Activated CD4-positive, CD25-positive, alpha-beta regulatory T cell (primary cell): ENCODE data around the gene PTCSC3.
"Not testable (repeated sequence)": the region's sequence is repeated elsewhere in the genome, so short reads cannot be mapped to it uniquely, and the experiment has no call there.

Source experiments
- DNase-seq, 4 experiments: peaks; one replicate each; lab custom pipeline; 2025; lab: John Stamatoyannopoulos, UW

PTCSC3 gene

DNA sequence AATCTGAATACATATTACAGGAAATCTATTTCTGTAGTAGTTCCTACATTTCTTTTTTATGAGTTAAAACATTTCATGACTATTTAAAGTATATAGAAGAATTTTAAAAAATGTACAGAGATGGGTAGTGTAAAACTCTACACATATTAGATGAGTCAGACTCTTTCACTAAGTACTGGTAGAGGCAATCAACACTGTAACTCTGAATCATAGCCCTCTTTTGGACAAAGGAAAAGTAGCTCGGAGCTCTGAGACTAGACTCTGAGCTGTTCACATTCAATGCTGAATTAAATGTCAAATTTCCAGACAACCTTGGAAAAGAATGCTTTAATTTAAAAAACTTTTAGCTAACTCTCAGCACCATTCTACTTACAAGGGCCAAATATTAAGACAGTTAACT is 3.4 kb downstream of the PTCSC3 start:
- no peak for DNase-seq

DNA sequence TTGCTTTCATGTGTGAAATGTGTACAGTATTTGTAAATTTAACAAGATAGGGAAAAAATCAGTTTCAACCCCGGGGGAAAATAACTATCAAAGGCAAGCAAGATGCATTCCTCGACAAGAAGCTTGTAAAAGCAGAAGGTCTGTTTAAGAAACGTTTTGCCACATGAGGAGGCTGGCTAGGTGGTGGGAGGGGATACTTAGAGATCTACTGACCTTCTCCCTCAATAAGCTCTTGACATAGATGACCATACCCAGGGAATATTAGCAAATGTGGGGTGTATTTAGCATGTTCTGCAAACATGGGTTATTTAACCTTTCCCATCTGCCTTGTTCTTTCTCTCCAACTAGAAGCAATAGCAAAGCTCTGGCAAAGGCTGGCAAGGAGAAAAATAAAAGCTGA is 4.9 kb downstream of the PTCSC3 start:
- no peak for DNase-seq

DNA sequence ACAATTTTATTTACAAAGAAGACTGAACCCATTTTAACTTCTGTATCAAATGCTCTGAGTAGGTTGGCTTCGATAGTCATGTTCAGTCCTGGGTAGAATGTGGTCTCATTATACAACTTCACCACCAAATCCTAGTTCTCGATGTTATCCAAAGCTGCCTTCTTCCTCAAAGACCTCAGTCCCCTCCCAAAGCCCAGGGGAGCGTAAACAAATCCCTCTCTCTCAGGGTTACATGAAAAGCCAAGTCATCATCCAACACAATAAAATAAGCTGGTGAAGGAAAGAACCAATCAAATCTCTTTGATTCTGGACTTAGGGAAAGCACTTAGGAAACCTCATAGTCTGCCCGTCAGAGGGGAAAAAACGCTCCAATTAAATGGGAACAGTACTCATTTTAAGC is 9.1 kb downstream of the PTCSC3 start:
- no peak for DNase-seq

DNA sequence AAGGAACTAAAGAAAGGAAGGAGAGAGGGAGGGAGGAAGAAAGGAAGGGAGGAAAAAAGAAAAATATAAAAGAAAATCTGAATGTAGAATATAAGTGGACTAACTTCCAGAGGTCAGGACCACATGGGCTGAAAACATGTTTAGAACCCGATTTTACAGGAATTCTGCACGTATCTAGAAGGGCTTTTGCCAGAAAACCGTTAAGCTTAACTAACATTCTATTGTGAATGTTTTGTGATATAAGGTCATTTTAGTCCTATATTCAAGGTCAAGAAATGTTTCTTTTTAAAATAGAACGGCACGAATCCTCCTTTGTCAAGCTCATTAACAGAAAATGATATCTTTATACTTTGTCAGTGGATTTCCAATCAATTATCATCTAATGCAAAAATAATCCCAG is 13.1 kb downstream of the PTCSC3 start:
- no peak for DNase-seq

DNA sequence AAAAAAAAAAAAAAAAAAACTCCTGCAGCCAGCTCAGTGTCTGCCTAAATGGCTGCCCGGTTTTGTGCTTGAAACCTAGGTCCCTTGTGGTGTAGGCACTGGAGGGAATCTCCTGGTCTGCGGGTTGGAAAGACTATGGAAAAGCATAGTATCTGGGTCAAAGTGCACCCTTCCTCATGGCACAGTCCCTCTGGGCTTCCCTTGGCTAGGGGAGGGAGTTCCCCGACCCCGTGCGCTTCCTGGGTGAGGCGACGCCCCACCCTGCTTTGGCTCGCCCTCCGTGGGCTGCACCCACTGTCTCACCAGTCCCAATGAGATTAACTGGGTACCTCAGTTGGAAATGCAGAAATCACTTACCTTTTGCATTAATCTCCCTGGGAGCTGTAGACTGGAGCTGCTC is 14.3 kb downstream of the PTCSC3 start:
- no peak for DNase-seq

DNA sequence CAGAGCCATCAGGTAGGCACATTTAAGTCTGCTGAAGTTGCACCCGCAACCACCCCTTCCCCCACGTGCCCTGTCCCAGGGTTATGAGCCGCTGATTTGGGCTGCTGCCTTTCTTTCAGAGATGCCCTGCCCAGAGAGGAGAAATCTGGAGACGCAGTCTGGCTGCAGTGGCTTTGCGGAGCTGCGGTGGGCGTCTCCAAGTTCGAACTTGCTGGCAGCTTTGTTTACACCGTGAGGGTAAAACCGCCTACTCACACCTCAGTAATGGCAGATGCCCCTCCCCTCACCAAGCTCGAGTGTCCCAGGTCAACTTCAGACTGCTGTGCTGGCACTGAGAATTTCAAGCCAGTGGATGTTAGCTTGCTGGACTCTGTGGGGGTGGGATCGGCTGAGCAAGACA is 14.7 kb downstream of the PTCSC3 start:
- DNase-seq: no peak

DNA sequence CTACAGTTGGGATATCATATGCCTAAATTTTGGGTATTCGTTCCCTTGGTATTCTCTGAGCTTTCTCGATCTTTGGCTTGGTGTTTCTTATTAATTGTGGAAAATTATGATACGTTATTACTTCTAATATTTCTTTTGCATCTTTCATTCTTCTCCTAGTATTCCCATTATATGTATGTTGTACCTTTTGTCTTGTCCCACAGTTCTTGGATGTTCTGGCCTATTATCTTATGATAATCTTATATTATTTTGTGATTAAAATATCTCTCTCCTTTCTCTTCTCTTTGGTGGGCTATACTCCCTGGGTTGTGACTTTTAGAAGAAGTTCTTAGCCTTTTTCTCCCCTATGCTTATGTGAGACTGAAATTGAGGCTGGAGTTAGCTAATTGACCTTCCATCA is 25.2 kb downstream of the PTCSC3 start:
- DNase-seq: no peak

DNA sequence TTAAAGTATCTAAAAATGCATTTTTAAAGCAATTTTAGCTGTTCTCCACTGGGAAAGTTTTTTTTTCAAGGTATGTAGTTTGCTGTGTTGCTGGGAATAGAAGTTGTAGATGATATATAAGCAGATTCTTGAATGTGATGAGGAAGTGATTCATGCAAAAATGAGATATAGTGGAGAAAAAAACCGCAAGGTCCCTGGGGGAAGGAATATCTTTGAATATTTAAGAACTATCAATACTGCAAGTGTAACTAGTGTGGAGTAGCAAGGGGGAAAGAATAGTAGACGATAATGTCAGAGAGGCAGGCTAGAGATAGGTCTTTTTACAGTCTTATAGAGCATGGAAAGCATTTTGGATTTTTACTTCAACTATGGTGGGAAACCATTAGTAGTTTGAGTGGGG is 42.5 kb downstream of the PTCSC3 start:
- DNase-seq: no peak

DNA sequence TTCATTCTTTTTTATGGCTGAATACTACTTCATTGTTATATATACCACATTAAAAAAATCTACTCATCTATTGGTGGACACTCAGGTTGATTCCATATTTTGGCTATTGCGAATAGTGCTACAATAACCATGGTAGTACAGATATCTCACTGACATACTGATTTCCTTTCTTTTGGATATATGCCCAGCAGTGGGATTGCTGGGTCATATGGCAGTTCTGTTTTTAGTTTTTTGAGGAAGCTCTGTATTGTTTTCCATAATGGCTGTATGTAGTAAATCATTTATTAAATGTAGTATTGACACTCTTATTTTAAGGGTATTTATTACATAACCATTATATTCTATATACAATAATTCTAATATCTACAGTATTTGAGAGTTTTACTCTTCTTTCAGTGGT is 43.7 kb downstream of the PTCSC3 start:
- DNase-seq: no peak

DNA sequence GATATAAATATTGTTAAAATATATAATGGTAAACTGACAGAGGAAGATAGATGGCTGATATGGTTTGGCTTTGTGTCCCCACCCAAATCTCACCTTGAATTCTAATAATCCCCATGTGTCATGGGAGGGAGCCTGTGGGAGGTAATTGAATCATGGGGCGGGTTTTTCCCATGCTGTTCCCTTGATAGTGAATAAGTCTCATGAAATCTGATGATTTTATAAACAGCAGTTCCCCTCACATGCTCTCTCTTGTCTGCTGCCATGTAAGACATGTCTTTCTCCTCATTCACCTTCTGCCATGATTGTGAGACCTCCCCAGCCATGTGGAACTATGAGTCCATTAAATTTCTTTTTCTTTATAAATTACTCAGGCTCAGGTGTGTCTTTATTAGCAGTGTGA is 46.3 kb downstream of the PTCSC3 start:
- DNase-seq: no peak

DNA sequence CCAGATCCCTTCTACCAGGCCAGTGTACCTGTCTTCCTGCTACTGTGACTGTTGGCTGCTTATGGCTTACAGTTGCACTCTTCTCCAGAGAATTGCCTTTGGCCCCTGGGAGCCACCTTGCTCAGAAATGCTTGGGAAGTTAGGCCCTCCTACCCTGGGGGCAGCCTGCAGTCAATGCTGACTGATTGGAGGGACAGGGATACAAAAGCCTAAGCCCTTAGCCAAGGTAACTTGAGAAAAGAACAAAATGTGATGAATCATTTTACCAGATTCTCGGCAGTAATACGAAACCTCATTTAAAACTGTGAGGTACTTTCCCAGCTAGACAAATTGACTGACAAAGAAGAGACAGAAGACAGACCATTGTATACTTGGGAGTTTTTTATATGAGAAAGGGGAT is 47.3 kb downstream of the PTCSC3 start:
- no peak for DNase-seq

DNA sequence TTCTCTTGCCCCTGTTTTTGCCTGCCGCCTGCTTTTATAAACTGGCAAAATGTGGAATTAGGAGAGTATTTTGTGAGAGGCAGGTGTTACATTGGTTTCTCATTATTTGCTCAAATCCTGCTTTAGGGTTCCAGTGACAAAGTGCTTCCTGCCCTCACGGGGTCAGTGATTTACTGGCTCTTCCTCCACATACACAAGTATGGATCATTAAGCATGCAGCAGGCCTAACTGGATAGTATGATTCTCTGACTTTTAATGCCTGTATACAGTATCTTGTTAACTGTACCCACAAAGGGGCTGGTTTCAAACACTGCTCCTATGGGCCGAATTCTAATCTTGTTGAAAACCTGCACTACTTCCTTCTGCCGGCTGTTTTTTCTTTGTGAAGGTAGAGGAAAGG is 63.2 kb downstream of the PTCSC3 start:
- no peak for DNase-seq

DNA sequence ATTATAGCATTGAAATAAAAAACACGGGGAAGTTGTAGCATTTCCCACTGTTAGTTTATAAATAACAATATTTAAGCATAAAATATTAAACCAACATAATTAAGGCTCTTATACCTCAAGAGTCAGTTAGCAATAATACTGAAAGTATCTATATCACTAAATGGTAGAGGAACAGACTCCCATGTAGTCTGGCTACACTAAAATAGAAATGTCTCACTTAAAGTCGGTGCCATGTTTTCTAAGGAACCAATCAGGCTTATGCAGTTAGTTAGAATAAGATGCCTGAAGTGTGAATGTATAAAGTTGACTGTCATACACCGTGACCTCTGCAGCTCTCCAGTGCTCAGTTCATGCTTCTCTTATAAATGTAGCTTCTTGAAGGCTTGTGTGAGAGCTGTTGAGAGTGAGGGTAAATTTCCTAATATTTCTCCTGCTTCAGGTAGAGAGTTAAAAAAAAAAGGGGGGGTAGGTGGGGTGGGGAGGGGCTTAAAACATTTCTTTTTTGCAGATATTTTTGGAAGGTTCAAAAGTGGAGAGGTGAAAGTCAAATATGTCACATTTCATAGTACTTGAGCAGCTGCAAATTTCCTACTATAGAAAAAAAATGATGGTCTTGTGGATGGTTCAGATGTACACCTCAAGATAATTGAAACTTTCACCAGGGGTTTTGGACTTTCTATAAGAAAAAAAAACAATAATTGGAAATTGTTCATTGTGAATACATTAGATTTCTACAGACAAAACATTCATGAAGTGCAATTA is 64.5 kb downstream of the PTCSC3 start:
- DNase-seq: no peak

DNA sequence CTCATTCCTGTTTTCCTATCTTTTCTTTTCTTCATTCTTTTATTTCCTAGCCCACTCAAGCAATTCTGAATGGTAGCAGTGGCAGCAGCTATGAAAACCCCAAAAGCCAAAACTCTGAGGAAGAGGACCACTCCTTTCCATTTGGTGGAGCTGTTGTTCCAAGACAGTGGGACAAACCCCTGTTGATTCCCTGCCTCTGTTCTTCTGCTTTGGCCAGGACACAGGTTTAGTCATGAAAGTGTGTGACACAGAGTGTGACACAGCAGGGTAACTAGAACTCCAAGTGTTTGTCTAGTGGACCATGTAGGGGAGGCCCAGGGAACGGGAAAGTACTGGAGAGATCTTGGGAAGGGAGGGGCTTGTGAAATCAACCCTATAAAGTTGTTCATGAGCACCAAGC is 71.1 kb downstream of the PTCSC3 start:
- DNase-seq: no peak

DNA sequence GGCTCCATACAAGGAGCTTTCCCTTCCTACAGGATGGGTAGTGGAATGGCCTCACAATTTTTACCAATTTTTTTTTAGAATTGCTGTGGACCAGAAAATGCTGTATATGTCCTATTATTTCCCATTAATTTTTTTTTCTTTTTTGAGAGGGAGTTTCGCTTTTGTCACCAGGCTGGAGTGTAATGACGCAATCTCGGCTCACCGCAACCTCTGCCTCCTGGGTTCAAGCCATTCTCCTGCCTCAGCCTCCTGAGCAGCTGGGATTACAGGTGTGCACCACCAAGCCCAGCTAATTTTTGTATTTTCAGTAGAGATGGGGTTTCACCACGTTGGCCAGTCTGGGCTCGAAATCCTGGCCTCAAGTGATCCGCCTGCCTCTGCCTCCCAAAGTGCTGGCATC is 72.3 kb downstream of the PTCSC3 start:
- not testable (repeated sequence) for DNase-seq

DNA sequence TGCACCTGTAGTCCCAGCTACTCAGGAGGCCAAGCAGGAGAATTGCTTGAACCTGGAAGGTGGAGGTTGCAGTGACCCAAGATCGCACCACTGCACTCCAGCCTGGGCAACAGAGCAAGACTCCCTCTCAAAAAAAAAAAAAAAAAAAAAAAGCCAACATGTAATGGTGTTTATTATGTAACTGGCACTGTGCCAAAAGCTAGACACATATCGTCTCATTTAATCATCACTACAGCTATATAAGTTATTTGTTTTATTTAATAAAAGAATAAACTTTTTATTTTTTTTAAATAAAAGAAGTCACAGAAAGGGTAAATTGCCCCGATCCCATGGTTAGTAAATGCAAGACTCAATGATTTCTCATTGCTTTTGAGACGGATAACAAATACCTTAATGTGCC is 76.9 kb downstream of the PTCSC3 start:
- no peak for DNase-seq

DNA sequence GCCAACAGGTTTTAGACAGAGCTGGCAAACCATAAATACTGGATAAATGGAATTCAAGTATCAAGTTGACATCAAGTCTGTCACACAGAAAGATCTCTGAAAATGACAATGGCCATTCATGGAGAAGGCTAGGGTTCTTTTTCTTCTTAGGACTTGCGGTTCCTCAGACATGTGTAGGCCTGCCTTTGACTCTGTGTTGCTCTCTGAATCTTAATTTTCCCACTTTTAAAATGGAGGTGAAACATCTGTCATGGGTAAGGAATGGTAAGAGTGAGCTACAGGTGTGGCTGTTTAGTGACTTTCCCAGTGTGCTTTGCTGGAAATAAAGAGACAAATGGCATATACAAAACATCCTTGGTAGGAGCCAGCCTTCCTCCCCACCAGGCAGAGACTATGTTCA is 79.2 kb downstream of the PTCSC3 start:
- no peak for DNase-seq

DNA sequence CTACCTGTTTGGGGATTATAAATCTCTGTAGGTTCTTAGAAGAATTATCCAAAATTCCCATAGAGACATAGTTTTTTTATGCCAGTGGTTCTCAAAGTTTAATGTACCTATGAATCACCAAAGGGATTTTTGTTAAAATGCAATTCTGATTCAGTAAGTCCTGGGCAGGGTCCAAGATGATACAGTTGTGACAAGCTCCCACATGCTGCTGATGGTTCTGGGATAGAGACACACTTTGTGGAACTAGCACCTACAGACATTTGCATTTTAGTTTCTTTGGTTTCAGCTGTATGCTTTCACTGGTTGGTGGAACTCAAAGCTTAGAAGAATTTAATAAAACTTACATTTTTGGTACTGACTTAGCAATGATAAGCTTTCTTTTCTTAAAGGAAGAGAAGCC is 80.4 kb downstream of the PTCSC3 start:
- no peak for DNase-seq

DNA sequence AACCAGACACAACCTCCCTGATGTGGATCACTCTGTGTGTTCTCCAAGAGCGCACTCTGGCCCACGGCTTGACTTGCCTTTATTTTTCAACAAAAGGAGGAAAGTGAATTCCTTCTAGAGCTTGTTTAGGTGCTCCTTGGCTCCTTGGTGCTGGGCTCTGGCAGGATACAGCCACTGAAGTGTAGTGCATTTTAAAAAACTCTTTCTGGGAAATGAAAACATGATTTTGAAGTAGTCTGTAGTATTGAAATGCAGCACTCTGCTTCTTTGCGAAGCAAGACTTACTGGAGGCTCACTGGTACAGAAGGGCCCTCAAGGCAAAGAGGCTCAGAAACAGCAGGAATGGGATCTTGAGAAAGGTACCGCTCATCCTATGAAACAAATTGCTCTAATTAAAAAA is 81.6 kb downstream of the PTCSC3 start:
- DNase-seq: no peak

DNA sequence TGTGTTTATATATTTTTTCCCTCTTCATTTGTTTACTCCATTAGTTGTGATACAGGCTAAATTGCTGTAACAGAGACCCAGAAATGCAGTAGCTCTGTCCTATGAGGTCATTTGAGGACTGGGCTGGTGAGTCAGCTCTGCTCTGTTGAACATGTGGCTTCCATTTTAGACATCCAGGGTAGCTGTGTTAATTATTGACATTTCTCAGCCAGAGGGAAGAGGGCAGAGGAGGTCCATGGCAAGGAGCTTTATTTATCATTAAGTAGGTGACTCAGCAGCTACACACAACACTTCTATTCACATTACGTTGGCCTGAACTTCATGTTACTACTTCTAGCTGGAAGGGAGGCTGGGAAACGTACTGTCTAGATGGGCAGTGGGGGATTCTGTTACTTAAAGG is 85.4 kb downstream of the PTCSC3 start:
- DNase-seq: no peak

DNA sequence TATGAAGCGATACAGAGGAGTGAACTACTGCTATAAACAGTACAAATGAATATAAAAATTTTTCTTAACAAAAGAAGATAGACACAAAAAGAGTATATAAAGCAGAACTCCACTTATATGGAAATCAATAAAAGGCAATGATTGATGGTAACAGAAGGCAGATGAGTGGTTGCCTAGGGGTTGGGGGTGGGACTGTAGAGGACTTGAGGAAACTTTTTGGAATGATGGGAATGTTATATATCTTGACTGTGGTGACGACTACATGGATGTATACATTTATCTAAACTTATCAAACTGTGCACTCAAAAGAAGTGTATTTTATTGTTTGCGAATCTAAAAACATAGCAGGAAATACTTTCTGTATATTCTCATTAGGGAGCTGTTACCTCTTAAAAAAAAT is 89.1 kb downstream of the PTCSC3 start:
- no peak for DNase-seq

DNA sequence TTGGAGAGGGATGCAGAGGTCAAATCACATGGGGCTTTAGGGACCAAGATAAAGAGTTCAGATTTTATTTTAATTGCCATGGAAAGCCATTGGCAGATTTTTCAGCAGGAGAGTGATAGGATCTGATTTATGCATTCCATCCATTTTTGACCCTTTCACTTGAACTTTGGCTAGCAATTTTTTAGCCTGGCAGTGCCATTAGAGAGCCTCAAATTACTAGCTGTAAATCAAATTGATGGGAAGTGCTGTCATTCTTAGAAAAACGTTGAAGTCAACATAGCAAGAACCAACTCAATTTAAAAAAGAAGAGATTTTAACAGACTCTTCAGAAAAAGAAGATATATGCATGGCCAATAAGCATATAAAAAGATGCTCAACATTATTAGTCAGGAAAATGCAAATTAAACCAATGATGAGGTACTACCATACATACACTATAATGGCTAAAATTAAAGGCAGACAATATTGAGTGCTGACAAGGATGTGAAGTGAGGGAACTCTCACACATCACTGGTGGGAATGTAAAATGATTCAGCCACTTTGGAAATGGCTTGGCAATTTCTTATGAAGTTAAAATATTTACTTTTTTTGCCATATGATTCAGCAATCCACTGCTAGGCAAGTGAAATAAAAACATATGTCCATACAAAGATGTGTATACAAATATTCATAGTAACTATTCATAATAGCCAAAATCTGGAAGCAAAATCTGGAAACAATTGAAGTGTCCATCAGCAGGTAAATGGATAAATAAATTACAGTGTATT is 89.7 kb downstream of the PTCSC3 start:
- no peak for DNase-seq

DNA sequence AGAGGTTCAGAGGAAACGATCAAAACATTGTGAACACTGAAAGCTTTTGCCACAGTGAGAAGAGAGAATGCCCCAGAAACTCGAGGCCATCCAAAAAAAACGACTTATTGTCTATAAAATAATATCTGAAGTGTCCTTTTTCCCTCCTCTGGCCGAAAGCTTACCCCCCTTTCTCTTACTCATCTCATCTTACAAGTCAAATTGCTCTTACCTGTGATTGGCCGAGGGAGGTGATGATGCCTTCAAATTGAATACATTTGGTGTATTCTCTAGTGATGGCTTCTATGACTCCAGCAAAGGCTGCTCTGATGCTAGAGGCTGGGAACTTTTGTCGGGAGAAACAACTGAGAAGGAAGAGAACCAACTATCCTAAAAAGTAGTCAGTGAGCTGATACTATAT is 90.7 kb downstream of the PTCSC3 start:
- DNase-seq: no peak
